ENCODE measurements around the gene SLC27A4. TPM values are rescaled to one million over a fixed set of nuclear protein-coding genes. Genes with fewer than 3 reads are reported as not detected.
A peak's percentile ranks its signal among the peaks of the same experiment; 100 is the strongest.

The SLC27A4 gene
- total RNA-seq, 1 experiment from 2014 or later = 17.0 TPM

GRCh38 chr9:128385496-128386460, 45.5 kb downstream of the SLC27A4 start:
- Histone ChIP-seq H3K9ac (ENCODE audit: extremely low read depth, insufficient read length, low read length) (no peak overlapping the region), H2BK120ac (ENCODE audit: low read depth, low read length, poor library complexity, severe bottlenecking) (no peak overlapping the region), H2BK12ac (ENCODE audit: insufficient read length, low read depth, low read length) (no peak overlapping the region), H3K79me2 (ENCODE audit: insufficient read depth, low read length) (no peaks in the 10 kb centered on the region), H3K4me2 (ENCODE audit: insufficient read depth, insufficient read length, low read length) (no peak overlapping the region), H4K5ac (ENCODE audit: insufficient read length, low read depth, low read length) (no peak overlapping the region), H2BK5ac (ENCODE audit: insufficient read length, low read length) (no peak overlapping the region), H3K23me2 (ENCODE audit: insufficient read length, low read depth, low read length, poor library complexity, severe bottlenecking) (no peaks in the 10 kb centered on the region), H2AK5ac (ENCODE audit: insufficient read length, low read length) (no peak overlapping the region), H3K9me3 (ENCODE audit: control insufficient read depth, low read depth, low read length) (no peaks in the 10 kb centered on the region), H3T11ph (ENCODE audit: low read length) (no peak overlapping the region), H2BK15ac (ENCODE audit: low read depth, low read length) (no peak overlapping the region), H4K8ac (replicated peaks; ENCODE audit: insufficient read length, low read depth, low read length) (no peak overlapping the region), H3K18ac (ENCODE audit: insufficient read length, low read depth, low read length) (no peak overlapping the region), H3K56ac (ENCODE audit: insufficient read length, low read depth, low read length) (no peak overlapping the region), H2AFZ (ENCODE audit: low read length) (no peak overlapping the region), H4K91ac (ENCODE audit: insufficient read length, low read depth, low read length) (no peak overlapping the region), H3K4me1 (ENCODE audit: insufficient read depth, low read length) (peaks cover 24% of the 10 kb centered on the region), H4K20me1 (ENCODE audit: control insufficient read depth, insufficient read depth, insufficient read length) (no peaks in the 10 kb centered on the region), H3K27me3 (ENCODE audit: insufficient read depth, low read length) (peaks cover 32% of the 10 kb centered on the region), H2BK20ac (ENCODE audit: low read depth, low read length, poor library complexity, severe bottlenecking) (no peak overlapping the region), H3K23ac (ENCODE audit: insufficient read length, low read depth, low read length) (no peak overlapping the region), H3K14ac (ENCODE audit: insufficient read depth, low read length) (peak overlapping the region; percentile 14; the same call in 1 of the 2 replicates), H3K79me1 (ENCODE audit: insufficient read depth, low read depth, low read length, poor library complexity, severe bottlenecking) (no peaks in the 10 kb centered on the region), H3K27ac (ENCODE audit: insufficient read length, low read depth, low read length) (no peak overlapping the region), H3K4ac (ENCODE audit: low read depth, low read length) (no peak overlapping the region)
- TF ChIP-seq CTCF (conservative IDR thresholded peaks at IDR 0.05) = no peak
- DNase-seq = no peak
- 0 out of 5 replicates have a peak overlapping the region, but pooled peaks of 1 of the 2 experiments have one; percentile 25 for H3K4me3 Mint-ChIP-seq
- H3K36me3 Mint-ChIP-seq (ENCODE audit: insufficient read depth in 1 of 3, low read depth in 3 of 3) = peaks cover 13 to 44% (median 32%) of the 10 kb centered on the region in 3 experiments
- no peaks in the 10 kb centered on the region for H3K9me3 Mint-ChIP-seq
- peaks cover 47 to 71% of the 10 kb centered on the region in 2 experiments for H3K4me1 Mint-ChIP-seq
- peak overlapping the region in 1 of 3 experiments; percentile 44; a peak in 1 of 7 replicates for H3K27ac Mint-ChIP-seq
- WGBS (ENCODE audit: extremely low coverage, insufficient read length, low lambda C conversion rate) = no CpG with 5 or more reads among the region's 18 CpGs
- H3K27me3 Mint-ChIP-seq (ENCODE audit: low read depth) = peaks cover 99% of the 10 kb centered on the region

Measured in H9 (cell line).